Stromal cell of bone marrow (primary cell): ENCODE results near the gene TAF15.
A peak's percentile ranks its signal among the peaks of the same experiment; 100 is the strongest.

Source experiments
- DNase-seq: peaks from one replicate; pipeline ENCODE4 v3.0.0-alpha.2; 2012; ENCODE audit warnings: low read depth

Gene TAF15

GRCh38 chr17:35788477-35789368, 20.6 kb upstream of the TAF15 start:
- peak; percentile 95 for DNase-seq

DNA sequence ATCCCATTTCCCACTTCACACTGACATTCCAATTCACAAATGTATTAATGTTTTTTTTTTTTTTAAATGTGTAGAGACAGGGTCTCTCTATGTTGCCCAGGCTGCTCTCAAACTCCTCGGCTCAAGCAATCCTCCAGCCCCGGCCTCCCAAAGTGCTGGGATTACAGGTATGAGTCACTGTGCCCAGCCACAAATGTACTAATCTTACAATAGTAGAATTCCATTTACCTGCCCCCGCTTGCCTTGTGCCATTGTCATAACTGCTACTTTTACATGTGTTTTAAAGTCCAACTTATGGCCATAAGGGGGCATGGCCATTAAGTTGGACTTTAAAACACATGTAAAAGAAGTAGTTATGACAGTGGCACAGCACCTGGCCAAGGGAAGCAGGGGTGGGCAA, 18.4 kb upstream of the TAF15 start:
- DNase-seq: no peak

- no peak for DNase-seq
Observed at GRCh38 chr17:35791681-35792350, 17.5 kb upstream of the TAF15 start.

DNA sequence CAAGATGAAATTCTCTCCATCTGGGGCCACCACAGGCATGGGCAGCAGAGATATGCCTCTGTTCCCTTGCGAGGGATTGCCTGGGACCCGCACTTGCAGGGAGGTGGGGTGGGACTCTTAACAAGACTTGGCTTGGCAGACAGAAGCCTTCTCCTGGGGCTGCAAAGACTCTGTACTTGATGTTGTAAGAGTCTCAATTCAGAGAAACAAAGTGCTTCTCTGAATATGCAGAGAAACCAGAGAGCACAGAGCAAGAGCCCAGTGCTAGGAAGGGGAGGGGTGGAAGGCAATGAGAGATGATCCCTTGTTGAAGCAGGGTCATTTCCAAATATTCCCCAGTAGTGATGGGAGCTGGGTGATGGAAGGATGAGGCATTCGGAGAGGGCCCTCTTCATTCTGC, 16.0 kb upstream of the TAF15 start:
- DNase-seq: no peak

DNA sequence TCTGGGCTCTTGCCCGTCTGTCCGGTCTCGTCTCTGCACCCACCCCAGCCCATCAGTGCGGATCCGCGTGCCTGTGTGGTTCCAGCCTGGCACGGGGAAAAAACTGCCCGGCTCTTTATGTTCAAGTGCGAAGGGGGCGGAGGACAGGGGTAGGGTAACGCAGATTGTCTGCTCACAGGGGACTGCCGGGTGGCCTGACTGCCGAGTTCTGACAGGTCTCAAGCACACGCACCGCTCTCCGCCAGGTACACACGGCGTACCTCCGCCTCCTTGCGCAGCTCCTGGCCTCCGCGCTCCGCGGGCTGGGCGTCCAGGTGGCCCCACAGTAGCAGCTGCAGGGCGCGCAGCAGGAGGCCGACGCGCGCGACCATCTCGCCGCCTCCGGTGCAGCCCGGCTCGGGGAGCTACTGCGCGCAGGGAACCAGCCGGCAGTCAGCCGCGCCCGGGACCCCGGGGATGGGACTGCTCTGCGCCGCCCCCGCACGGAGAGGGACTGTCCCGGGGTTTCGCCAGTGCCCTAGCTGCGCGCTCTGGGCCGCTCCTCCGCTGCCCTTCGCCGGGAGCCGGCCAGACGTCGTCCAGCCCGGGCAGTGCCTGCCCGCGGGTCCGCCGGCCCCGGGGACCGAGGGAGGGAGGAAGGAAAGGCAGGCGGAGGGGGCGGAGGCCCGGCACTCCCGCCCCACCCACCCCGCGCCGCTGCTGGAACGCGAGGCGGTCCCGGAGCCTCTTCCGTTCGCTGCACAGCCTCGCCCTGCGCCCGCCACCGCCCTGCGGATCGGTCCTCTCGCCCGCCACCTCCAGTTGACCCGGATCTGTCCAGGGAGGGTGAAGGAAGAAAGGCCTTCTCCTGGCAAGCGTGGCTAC, 14.0 kb upstream of the TAF15 start, which contains the start of gene MMP28:
Gene MMP28 (minus strand): TSS at position 635 of the 864 bp plus-strand sequence. CDS start 264 bp downstream, at position 371.
- DNase-seq: no peak

DNA sequence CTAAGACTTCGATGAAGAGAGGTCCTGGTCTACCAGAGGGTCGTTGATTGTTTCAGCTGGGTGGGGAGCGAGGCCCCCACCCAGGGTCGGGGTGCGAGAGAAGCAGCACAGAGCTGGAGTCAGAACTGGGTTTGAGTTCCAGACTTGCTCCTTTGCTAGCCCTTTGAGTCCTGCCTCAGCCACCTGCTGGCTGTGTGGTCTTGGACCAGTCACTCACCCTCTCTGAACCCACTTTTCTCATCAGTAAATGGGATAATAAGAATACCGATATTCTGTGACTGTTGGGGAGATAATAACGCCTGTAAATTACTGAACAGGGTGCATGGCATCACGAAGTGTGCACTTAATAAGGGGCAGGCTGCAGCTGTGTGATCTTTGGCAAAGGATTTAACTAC, 13.4 kb upstream of the TAF15 start:
- DNase-seq: no peak

DNA sequence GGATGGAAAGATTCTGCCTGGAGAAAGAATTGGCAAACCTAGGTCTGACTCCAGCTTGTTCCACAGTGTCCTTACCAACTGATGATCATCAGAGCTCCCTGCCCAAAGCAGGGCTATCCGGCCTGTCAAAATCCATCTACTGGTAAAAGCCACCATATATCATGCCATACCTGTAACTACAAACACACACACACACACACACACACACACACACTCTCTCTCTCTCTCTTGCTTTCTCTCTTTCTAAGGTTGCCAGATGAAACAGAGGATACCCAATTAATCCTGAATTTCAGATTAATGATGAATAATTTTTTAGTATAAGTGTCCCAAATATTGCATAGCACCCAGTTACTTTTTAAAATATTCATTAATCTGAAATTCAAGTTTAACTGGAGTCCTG, 12.3 kb upstream of the TAF15 start:
- no peak for DNase-seq

DNA sequence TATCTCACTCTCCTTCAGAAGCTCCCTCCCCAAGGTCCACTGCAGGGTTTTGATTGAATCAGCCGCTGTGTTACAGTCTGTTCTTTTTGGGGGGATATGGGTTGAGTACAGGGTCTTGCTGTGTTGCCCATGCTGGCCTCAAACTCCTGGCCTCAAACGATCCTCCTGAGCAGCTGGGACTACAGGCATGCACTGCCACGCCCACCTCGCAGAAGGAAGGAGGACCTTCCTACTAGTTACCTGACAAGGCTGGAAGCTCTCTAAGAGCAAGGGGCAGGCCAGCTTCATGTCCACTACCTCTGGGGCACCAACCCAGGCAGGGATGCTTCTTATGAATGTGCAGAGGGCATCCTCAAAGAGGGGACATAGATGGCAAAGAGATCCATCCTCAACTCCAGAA, 11.9 kb upstream of the TAF15 start:
- DNase-seq: no peak

- DNase-seq: no peak
Observed at GRCh38 chr17:35797918-35798317, 11.4 kb upstream of the TAF15 start.

- DNase-seq: no peak
Observed at GRCh38 chr17:35799942-35800341, 9.3 kb upstream of the TAF15 start.

DNA sequence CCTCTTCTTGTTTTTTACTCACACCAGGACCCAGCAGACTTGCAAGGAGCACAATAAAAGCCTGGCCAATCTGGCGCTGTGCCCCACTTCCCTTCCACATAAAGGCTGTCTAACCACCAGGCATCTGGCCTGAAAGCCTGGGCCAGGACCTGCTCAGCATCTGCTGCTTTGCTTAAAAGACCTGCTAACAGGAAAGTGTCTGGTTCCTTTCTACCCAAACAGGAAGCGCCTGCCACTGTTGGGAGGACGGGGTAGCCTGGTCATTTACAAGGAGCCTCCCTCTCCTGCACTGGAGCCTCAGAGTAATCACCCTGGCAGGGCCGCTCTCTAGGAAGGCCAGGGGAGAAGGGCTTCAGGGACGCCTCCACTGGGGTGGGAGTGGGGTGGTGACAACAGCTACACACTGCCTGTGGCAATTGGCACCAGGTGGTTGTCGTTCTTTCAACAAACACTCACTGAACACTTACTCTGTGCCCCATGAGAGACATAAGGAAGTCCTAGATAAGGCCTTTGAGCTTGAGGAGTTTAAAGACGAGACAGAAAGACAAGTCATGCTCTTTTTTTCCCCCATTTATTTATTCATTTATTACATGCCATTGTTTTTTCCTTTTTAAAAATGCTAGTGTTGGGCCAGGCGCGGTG, 7.6 kb upstream of the TAF15 start:
- DNase-seq: no peak

DNA sequence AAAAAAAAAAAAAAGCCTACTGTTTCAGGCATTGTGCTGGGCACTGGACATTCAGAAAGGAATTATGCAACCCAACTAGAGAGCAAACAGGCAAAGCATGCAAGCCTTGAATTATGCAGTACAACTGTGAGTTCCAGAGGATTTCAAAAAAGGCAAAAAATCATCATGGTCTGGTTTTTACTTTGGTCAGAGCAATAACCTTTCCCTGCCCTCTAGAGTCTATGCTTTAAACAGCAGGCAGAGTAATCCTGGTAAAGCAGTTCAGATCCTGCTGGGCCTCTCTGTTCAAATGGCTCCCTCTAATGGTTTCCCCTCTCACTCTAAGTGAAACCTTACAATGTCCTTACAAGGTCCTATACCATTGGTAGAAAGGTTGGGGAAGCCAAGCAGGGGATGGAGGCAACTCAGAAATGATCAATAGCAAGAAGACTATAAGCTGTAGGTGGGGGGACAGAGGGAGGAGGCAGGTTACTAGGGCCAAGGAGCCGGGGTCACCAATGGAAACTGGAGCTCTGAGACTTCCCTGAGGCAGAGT, 4.6 kb upstream of the TAF15 start:
- peak; percentile 90 for DNase-seq

DNA sequence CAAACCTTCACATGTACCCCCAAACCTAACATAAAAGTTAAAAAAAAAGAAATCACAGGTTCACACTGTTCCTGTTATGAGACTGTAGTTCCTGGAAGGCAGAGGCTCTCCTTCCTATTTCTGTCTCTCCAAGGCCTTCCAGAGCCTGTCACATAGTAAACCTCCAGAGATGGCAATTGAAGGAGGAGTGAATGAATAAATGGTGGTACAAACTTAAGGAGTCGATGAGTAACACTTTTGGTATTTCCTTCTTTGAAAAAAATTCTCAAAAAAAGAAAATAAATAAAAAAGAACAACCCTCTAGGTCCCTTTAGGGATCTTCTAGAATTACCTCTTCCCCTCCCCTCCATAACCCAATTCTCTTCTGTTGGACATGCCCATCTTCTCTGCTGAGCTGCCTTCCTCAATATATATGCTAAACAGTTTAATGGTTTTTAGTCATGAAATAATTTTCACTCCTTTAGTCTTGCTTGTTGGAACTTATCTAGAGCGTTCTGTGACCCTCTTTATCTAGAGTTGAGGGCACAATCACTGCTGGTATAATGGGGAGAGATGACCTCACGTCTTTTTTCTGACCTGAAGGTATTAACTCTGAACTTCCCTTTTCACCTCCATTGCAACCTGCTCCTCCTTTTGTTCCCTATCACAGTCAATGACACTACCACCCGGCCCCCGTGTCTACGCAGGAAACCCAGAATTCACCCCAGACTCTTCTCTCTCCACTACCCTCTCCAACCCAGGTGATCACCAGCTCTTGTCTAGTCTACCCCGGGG, 1.7 kb upstream of the TAF15 start:
- DNase-seq: no peak

DNA sequence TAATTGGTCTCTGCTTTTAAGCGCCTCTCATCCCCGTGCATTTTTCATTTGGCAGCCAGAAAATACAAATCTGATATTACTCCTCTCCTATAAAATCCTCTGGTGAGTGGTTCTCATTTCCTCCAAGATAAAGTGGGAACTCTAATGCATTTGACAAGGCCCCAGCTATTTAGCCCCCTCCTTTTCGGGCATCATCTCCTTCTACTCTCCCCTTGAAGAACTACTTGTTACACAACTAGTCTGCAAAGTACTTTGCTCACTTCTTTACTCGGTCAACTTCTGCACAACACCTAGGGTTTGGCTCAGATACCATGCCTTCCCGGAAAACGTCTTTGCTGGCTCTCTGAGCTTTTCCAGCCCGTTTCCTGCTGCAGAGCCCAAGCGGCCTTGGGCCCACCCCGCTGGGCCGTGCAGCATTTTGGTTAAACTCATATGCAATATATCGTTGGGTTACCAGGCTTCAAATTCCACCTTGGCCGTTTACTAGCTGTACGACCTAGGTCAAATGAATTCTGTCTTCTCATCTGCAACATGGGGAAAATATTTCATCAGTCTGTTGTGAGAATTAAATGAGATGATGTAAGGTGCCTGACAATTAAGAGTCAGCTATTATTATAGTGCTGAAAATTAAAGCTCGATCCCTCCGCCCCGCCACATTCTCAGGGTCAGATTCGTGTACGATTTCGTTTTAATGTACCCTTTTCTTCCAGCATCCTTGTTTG, 883 bp upstream of the TAF15 start:
- no peak for DNase-seq

DNA sequence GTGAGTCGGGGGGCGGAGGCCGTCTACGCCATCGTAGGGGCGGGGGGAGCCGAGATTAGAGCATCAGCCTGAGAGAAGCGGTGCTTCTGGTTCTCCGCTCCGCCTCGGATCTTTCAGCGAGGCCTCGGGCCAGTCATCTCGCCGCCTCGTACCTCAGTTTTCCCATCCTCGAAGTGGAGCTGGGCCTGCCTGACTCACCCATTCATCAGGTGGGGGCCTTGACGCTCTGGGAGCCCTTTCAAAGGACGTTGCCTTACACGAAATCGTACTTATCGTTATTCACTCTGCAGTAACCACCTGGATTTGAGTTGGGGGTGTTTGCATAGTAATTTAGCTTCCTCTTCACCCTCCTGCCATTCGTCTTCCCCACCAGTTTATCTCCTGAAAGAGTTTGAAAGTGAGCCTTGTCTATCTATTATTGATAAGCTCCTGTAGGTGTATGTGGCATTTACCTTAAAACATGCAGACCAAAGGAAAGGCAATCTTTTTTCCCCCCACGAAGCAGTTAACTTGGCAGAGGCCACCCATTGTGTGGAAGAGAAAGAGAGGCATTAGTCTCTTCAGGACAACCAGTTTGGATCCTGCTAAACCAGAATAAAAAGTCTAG, 674 bp downstream of the TAF15 start:
- DNase-seq: no peak

- no peak for DNase-seq
Observed at GRCh38 chr17:35811759-35812158, 2.5 kb downstream of the TAF15 start.

DNA sequence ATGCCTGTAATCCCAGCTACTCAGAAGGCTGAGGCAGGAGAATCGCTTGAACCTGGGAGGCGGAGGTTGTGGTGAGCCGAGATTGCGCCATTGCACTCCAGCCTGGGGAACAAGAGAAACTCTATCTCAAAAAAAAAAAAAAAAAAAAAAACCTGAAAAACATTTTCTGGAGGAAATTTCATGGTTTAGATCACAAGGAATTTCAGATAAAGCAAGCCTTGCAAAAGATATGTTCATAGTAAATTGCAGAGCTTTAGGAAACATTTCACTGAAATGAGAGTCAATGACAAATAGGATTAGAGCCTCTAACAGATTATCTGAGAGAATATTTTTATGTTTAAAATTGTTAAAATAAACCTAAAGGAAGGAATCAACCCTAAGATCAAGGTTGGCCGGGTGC, 3.2 kb downstream of the TAF15 start:
- no peak for DNase-seq

DNA sequence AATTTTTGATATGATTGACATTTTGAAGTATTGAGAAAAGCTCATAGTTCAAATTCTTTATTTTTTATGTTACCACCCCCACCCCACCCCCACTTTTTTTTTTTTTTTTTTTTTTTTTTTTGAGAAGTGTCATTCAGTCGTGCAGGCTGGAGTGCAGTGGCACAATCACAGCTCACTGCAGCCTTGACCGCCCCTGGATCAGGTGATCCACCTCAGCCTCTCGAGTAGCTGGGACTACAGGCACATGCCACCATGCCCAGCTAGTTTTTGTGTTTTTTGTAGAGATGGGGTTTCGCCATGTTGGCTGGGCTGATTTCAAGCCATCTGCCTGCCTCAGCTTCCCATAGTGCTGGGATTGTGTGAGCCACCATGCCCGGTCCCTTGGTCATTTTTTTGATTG, 7.4 kb downstream of the TAF15 start:
- no peak for DNase-seq

DNA sequence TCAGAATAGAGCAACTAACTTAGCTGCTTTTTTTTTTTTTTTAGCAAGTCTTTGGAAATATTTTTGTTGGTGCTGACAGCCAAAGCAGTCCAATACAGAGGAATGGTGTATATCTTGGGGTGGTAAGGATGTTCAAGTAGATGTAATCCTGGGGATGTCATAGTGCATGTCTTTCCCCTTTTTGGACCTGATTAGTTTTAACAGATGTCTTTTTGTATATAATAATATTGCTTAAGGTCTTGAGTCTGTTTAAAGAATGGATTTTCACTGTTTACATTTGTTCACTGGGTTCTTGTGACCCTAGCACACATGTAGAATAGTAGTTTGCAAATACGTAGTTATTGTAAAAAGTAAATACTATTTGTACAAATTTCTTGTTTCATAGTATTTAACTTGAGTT, 7.9 kb downstream of the TAF15 start:
- no peak for DNase-seq

GRCh38 chr17:35819455-35819854, 10.2 kb downstream of the TAF15 start:
- DNase-seq: no peak
